ENCODE measurements around the gene PLA2G4B.

The PLA2G4B gene

GRCh38 chr15:41880156-41880877, 41.7 kb downstream of the PLA2G4B start:
- no peak for TF ChIP-seq CTCF (IDR thresholded peaks at IDR 0.05; ENCODE audit: insufficient read depth, low read depth, low read length, missing control alignments)
- no peak for DNase-seq (ENCODE audit: low read depth)
- H3K4me3 ChIP-seq (ENCODE audit: low read length), result no peak overlapping the region

DNA sequence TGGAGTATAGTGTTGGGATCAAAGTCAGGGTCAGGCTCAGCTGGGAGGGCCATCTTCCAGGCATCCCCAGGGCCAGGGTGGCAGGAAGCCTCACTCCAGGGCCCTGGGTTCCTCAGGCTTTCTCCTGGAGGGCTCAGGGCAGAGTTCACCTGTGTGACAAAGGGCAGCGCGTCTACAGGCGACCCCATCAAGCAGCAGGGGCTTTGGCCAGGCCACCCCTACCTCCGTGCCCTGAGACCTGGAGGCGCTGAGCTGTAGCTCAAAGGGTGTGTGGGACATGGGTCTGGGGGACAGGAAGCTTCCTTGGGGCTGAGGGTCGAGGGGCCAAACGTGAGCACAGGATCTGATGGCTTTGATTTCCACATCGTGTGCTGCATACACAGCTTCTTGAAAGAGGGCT, 42.4 kb downstream of the PLA2G4B start:
- TF ChIP-seq CTCF (IDR thresholded peaks at IDR 0.05; ENCODE audit: insufficient read depth, low read depth, low read length, missing control alignments), result no peak
- DNase-seq (ENCODE audit: low read depth), result no peak
- H3K4me3 ChIP-seq (ENCODE audit: low read length), result no peak overlapping the region

DNA sequence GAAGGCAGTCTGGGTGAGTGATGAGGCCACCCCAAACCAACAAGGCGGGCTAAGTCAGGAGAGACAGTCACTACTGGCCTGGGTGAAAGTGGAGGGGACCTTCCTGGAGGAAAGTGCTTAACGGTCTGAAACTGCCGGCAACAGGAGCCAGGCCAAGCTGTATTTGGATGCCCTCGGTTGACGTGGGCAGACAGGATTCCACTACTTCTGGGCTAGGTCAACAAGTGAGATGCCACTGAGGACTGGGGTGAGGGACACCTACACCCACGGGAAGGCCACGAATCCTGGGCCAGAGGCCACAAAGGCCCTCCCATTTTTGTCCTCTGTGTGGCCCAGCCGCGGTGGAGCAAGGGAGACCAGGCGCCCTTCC, 42.9 kb downstream of the PLA2G4B start:
- no peak for TF ChIP-seq CTCF (IDR thresholded peaks at IDR 0.05; ENCODE audit: insufficient read depth, low read depth, low read length, missing control alignments)
- H3K4me3 ChIP-seq (ENCODE audit: low read length), result no peak overlapping the region
- no peak for DNase-seq (ENCODE audit: low read depth)

DNA sequence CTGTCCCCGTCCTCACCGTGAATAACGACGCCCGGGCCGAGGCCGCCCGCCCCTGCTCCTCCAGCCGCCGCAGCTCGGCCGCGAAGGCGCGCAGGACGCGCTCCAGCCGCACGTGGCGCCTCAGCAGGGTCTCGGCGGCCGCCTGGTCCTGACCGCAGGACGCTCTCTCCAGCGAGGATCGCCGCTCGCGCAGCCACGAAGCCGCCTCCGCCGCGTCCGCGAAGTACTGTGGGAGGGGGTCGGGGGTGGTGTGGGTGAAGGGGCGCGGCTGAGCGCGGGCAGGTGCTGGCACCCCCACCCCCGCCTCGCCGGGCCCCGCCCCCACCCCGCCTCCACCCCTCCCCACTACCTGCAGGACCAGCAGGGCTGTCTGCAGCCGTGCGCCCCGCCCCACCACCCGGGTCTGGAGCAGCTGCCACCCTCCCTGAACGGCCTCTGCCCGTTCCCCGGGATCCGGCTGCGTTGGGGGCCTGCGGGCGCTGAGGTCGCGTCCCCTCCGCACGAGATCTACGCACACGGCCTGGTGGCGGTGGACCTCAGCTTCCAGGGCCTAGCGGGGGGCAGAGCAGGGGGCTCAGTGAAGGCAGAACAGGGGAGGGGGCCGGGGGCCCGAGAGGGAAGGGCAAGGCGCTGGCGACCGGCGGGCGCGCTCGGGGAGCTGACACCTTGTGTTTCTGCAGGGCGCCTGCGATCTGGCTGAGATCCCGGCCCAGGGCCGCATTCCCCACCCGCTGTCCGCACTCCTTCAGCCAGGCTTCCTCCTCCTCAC, 43.5 kb downstream of the PLA2G4B start:
- H3K4me3 ChIP-seq (ENCODE audit: low read length), result peak overlapping the region; percentile 15
- no peak for TF ChIP-seq CTCF (IDR thresholded peaks at IDR 0.05; ENCODE audit: insufficient read depth, low read depth, low read length, missing control alignments)
- no peak for DNase-seq (ENCODE audit: low read depth)

GRCh38 chr15:41882689-41883483, 44.2 kb downstream of the PLA2G4B start:
- H3K4me3 ChIP-seq (ENCODE audit: low read length), result no peak overlapping the region

DNA sequence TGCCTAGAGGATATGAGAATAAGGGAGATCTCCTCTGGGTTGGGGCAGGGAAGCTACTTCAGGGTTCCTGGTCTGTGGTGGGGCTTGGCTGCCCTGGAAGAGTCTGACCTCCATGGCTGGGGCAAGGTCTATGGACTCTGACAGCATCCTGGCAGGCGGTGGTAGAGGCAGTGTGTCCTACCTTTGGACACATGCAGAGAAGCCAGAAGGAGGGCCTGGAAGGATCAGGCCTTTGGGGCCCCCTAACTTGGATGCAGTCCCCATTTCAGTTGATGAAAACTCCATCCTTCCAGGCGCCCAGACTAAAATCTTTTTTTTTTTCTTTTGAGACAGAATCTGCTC, 44.8 kb downstream of the PLA2G4B start:
- no peak for TF ChIP-seq CTCF (IDR thresholded peaks at IDR 0.05; ENCODE audit: insufficient read depth, low read depth, low read length, missing control alignments)
- no peak overlapping the region for H3K4me3 ChIP-seq (ENCODE audit: low read length)
- DNase-seq (ENCODE audit: low read depth), result no peak

More at GRCh38 chr15:41882689-41883483, 44.2 kb downstream of the PLA2G4B start:
- peak; percentile 20 for DNase-seq (ENCODE audit: low read depth)
- no peak for TF ChIP-seq CTCF (IDR thresholded peaks at IDR 0.05; ENCODE audit: insufficient read depth, low read depth, low read length, missing control alignments)

All from epithelial cell of esophagus (primary cell).